Tibial artery (tissue), 4 donors: Measurements from ENCODE around the gene PIN4.

Experiments used
- DNase-seq, 2 donors: peaks; one replicate each; pipeline ENCODE4 v3.0.0-alpha.2; 2019
- H3K27ac ChIP-seq, 2 donors: fragments of 200-600 bp; sonication (generic) in 1 of 2; 1 replicate in 1 of 2; 2 replicates in 1 of 2; pipeline ENCODE4 v1.5.1; 2018 to 2019; ENCODE audit warnings: mild to moderate bottlenecking in 1 of 2
- H3K27me3 ChIP-seq, 2 donors: fragments of 200-600 bp; sonication (generic) in 1 of 2; one replicate each; pipeline versions ENCODE4 v1.5.1 to v1.6.0; 2016 to 2019
- H3K36me3 ChIP-seq, 3 donors: fragments of 200-600 bp; sonication (generic) in 2 of 3; one replicate each; pipeline ENCODE4 v1.5.1; 2016 to 2019; ENCODE audit warnings: mild to moderate bottlenecking in 2 of 3
- H3K4me1 ChIP-seq, 4 donors: fragments of 200-600 bp; sonication (generic) in 2 of 4; 1 replicate in 3 of 4; 2 replicates in 1 of 4; pipeline ENCODE4 v1.5.1; 2016 to 2019
- H3K4me3 ChIP-seq, 2 donors: fragments of 200-600 bp; sonication (generic) in 1 of 2; 1 replicate in 1 of 2; 2 replicates in 1 of 2; pipeline ENCODE4 v1.5.1; 2018 to 2019; ENCODE audit warnings: mild to moderate bottlenecking in 2 of 2
- H3K9me3 ChIP-seq, 3 donors: fragments of 200-600 bp; sonication (generic) in 1 of 3; one replicate each; pipeline ENCODE4 v1.5.1; 2016 to 2019
- CTCF ChIP-seq, 2 experiments: fragments of 200-600 bp in 1 of 2; fragments of 450-650 bp in 1 of 2; IDR thresholded peaks; one replicate each; pipeline ENCODE4 v1.5.1; 2017 to 2019; ENCODE audit warnings: antibody characterized with exemption in 2 of 2, mild to moderate bottlenecking in 1 of 2, moderate library complexity in 1 of 2
- intact Hi-C: fragments of 100-400 bp; cut with DNase I; formaldehyde crosslinking; loops from one replicate; pipeline ENCODE4 v1.15.0; 2023; ENCODE audit warnings: low total_unique reads

PIN4 gene

DNA sequence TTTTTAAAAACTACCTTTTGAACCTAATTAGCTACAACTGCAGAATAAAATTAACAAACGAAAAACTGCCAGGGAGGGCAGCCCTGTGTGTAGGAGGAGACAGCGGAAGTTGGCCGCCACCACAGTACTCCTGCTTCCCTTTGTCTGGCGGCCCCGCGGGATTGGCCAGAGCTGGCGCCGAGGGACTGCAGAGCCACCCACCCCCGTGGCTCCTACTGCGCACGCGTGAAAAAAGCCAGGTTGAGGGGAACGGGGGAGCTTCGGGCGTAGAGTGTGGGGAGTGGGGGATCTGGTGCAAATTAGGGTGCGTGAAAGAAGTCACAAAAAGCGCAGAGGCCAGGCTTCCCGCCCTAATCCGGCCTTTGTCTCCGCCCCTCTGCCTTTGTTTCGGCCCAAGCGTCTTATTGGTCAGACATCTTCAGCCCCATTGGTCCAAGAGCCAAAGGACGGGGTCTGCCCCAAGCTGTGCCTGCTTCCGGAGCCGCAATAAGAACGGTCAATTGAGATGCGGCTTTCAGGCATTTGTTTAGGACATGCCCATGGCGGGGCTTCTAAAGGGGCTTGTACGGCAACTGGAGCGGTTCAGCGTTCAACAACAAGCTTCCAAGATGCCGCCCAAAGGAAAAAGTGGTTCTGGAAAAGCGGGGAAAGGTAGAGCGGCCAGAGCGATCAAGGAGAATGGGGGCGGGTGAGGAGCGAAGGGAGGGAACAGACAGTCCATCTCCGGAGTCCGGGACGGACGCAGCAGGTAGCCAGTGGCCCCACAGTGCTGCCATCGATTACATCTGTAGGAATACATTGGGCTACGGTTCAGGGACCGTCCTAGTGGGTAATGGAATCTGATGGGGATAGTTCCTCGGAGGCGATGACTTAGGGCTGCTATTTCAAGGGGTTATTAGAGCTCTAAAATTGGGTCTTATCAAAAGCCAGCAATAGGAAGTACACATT lies at the start of gene PIN4:
TSS of gene PIN4 (plus strand) at position 580 of the 948 bp plus-strand sequence. CDS start at position 609, 29 bp downstream.
- H3K9me3 ChIP-seq = no peaks in the 10 kb centered on the region
- H3K4me1 ChIP-seq = peaks cover 0 to 13% (median 5%) of the 10 kb centered on the region in 4 donors
- H3K27ac ChIP-seq = peak within 1 kb of the TSS; percentile 69 to 79
- peak; percentile 90 to 94 for DNase-seq
- no peak for TF ChIP-seq CTCF (IDR thresholded peaks at IDR 0.05)
- intact Hi-C loops = no loop called here
- H3K4me3 ChIP-seq = peak within 1 kb of the TSS; percentile 71 to 75
- no peaks in the 10 kb centered on the region for H3K36me3 ChIP-seq
- H3K27me3 ChIP-seq = no peaks in the 10 kb centered on the region

GRCh38 chrX:72132456-72132855 lies 49.1 kb upstream of the PIN4 start:
- no peak for TF ChIP-seq CTCF (IDR thresholded peaks at IDR 0.05)
- Histone ChIP-seq H3K27me3 (no peaks in the 10 kb centered on the region), H3K4me1 (peaks cover 0 to 26% (median 3%) of the 10 kb centered on the region in 4 donors), H3K27ac (peak overlapping the region; percentile 80 to 85), H3K9me3 (peaks cover 0 to 5% (median 0%) of the 10 kb centered on the region in 3 donors), H3K4me3 (peak overlapping the region; percentile 60 to 67), H3K36me3 (peaks cover 0 to 9% (median 0%) of the 10 kb centered on the region in 3 donors)
- DNase-seq = no peak
- intact Hi-C loops = loop anchor here (5.0 kb wide), 1 partner anchor 130 kb away; no protein-coding TSS in a partner anchor

DNA sequence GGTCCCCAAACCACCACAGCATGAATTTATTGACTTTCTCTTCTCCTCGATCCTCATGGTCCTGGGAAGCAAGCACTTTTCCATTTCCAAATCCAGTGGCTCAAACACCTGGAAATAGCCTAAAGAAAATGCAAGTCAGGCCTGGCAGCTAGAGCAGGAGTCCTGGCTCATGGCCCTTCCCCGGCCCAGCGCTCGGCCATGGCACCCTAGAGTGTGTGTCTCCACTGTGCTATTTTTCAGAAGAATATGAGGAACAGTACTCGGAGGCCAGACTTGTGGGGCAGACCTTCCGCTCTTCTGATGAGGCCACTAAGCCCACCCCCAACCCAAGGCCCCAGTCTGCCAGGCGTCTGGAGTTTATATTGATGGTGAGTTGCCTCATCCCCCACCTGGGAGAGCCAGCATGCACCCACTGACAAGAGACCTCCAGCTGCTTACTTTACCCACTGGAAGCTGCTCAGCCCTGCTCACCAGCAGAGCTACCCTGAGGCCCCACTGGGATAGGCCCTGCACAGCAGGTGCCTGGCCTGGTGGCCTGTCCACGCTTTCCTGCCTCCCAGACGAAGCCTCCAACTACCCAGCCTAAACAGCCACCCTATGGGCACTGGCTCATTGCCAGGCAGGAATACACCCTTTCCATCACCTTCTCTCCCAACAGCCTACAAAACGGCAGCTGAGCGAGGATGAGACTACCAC lies 47.6 kb upstream of the PIN4 start:
- no peak for TF ChIP-seq CTCF (IDR thresholded peaks at IDR 0.05)
- Histone ChIP-seq H3K36me3 (peaks cover 0 to 19% (median 2%) of the 10 kb centered on the region in 3 donors), H3K9me3 (peaks cover 0 to 5% (median 0%) of the 10 kb centered on the region in 3 donors), H3K4me1 (peaks cover 0 to 13% (median 3%) of the 10 kb centered on the region in 4 donors), H3K4me3 (no peak overlapping the region), H3K27ac (no peak overlapping the region), H3K27me3 (no peaks in the 10 kb centered on the region)
- intact Hi-C loops = loop anchor here (5.0 kb wide), 1 partner anchor 132 kb away; no protein-coding TSS in a partner anchor
- DNase-seq = no peak

- TF ChIP-seq CTCF (IDR thresholded peaks at IDR 0.05) = no peak
- DNase-seq = no peak
- Histone ChIP-seq H3K27me3 (no peaks in the 10 kb centered on the region), H3K4me1 (no peaks in the 10 kb centered on the region), H3K4me3 (no peak overlapping the region), H3K36me3 (peaks cover 0 to 43% (median 13%) of the 10 kb centered on the region in 3 donors), H3K9me3 (no peaks in the 10 kb centered on the region), H3K27ac (no peak overlapping the region)
- intact Hi-C loops = no loop called here
Observed at GRCh38 chrX:72137846-72138495, 43.6 kb upstream of the PIN4 start.

DNA sequence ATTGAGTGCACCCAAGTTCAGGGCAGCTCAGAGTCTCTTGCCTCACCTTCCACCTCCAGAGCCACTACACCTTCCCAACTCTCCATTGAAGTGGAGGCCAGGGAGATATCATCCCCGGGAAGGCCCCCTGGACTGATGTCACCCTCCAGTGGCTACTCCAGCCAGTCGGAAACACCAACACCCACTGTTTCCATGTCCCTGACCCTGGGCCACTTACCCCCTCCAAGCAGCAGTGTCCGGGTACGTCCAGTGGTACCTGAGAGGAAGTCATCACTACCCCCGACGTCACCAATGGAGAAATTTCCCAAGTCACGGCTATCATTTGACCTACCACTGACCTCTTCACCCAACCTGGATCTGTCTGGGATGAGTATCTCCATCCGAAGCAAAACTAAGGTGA lies 42.0 kb upstream of the PIN4 start:
- DNase-seq = no peak
- Histone ChIP-seq H3K9me3 (no peaks in the 10 kb centered on the region), H3K27me3 (no peaks in the 10 kb centered on the region), H3K4me3 (no peak overlapping the region), H3K27ac (no peak overlapping the region), H3K4me1 (no peaks in the 10 kb centered on the region), H3K36me3 (peaks cover 0 to 39% (median 13%) of the 10 kb centered on the region in 3 donors)
- TF ChIP-seq CTCF (IDR thresholded peaks at IDR 0.05) = no peak
- intact Hi-C loops = no loop called here
